Esophagus muscularis mucosa (tissue), 3 donors: ENCODE data around the gene AJAP1.

ENCODE experiments used
- CTCF ChIP-seq, 3 experiments: fragments of 200-600 bp in 2 of 3; fragments of 450-650 bp in 1 of 3; sonication (generic) in 2 of 3; IDR thresholded peaks; one replicate each; pipeline ENCODE4 v1.5.1; 2017 to 2019; ENCODE audit warnings: antibody characterized with exemption in 3 of 3, mild to moderate bottlenecking in 2 of 3, moderate library complexity in 1 of 3
- POLR2A ChIP-seq: fragments of 450-650 bp; IDR thresholded peaks from one replicate; pipeline ENCODE4 v1.6.1; 2017; ENCODE audit warnings: antibody characterized with exemption, moderate library complexity, mild to moderate bottlenecking, low read depth

GRCh38 chr1:4694492-4694891 lies 40.1 kb downstream of the AJAP1 start:
- TF ChIP-seq CTCF (IDR thresholded peaks at IDR 0.05) (no peak), POLR2A (no peak)
